RWPE2 (cell line): ENCODE measurements around the gene NMRAL1.

Experiments
- ATAC-seq: fragments of 200-7000 bp; cut with Tn5 transposase; 3 replicates; pipeline ENCODE4 v1.9.1; 2021; ENCODE audit warnings: low read depth
- DNase-seq: peaks from one replicate; pipeline ENCODE4 v3.0.0-alpha.2; 2020; ENCODE audit warnings: low spot score
- H3K27ac ChIP-seq: fragments of 450-650 bp; 2 replicates; pipeline ENCODE4 v1.5.1; 2017; ENCODE audit warnings: mild to moderate bottlenecking; ENCODE audit not compliant: poor library complexity, severe bottlenecking
- H3K27me3 ChIP-seq: fragments of 250-450 bp; sonication (Bioruptor Pico); 2 replicates; pipeline ENCODE4 v1.5.1; 2021; ENCODE audit warnings: mild to moderate bottlenecking, moderate library complexity; ENCODE audit not compliant: insufficient read depth, poor library complexity, severe bottlenecking
- H3K36me3 ChIP-seq: fragments of 250-450 bp; sonication (Bioruptor Pico); 2 replicates; pipeline ENCODE4 v1.5.1; 2020; ENCODE audit warnings: low read depth, mild to moderate bottlenecking, moderate library complexity
- H3K4me1 ChIP-seq: fragments of 250-450 bp; sonication (Bioruptor Pico); 2 replicates; pipeline ENCODE4 v1.5.1; 2021; ENCODE audit warnings: mild to moderate bottlenecking, moderate library complexity; ENCODE audit not compliant: insufficient read depth, poor library complexity, severe bottlenecking
- H3K4me3 ChIP-seq: fragments of 250-450 bp; sonication (Bioruptor Pico); 2 replicates; pipeline ENCODE4 v1.5.1; 2021; ENCODE audit warnings: mild to moderate bottlenecking, moderate library complexity; ENCODE audit not compliant: severe bottlenecking
- H3K9me3 ChIP-seq: fragments of 250-450 bp; sonication (Bioruptor Pico); 2 replicates; pipeline ENCODE4 v1.5.1; 2021; ENCODE audit warnings: mild to moderate bottlenecking, moderate library complexity; ENCODE audit not compliant: severe bottlenecking
- CTCF ChIP-seq: fragments of 450-650 bp; IDR thresholded peaks from one replicate; pipeline ENCODE4 v1.5.1; 2017; ENCODE audit warnings: mild to moderate bottlenecking, moderate library complexity; ENCODE audit not compliant: poor library complexity, severe bottlenecking

NMRAL1 gene

GRCh38 chr16:4519274-4520058 lies 45.0 kb upstream of the NMRAL1 start:
- ATAC-seq (no peak), DNase-seq (no peak)
- H3K4me1 ChIP-seq, result no peaks in the 10 kb centered on the region
- TF ChIP-seq CTCF, result no peak
- H3K4me3 ChIP-seq, result no peak overlapping the region
- H3K36me3 ChIP-seq, result no peaks in the 10 kb centered on the region
- no peaks in the 10 kb centered on the region for H3K27me3 ChIP-seq
- no peak overlapping the region for H3K27ac ChIP-seq
- H3K9me3 ChIP-seq, result no peaks in the 10 kb centered on the region

GRCh38 chr16:4517812-4518680 lies 43.6 kb upstream of the NMRAL1 start:
- ATAC-seq, result peak; percentile 42

GRCh38 chr16:4515611-4516233 lies 41.3 kb upstream of the NMRAL1 start:
- H3K27ac ChIP-seq, result no peak overlapping the region
- no peak for ATAC-seq
- TF ChIP-seq CTCF, result no peak
- H3K27me3 ChIP-seq, result no peaks in the 10 kb centered on the region
- no peaks in the 10 kb centered on the region for H3K4me1 ChIP-seq
- peaks cover 20% of the 10 kb centered on the region for H3K36me3 ChIP-seq
- H3K4me3 ChIP-seq, result no peak overlapping the region
- H3K9me3 ChIP-seq, result no peaks in the 10 kb centered on the region
- DNase-seq, result no peak

More at GRCh38 chr16:4517812-4518680, 43.6 kb upstream of the NMRAL1 start:
- Histone ChIP-seq H3K27me3 (no peaks in the 10 kb centered on the region), H3K27ac (no peak overlapping the region), H3K4me1 (no peaks in the 10 kb centered on the region), H3K4me3 (no peak overlapping the region), H3K36me3 (no peaks in the 10 kb centered on the region; the same call in 1 of the 2 replicates), H3K9me3 (no peaks in the 10 kb centered on the region)
- TF ChIP-seq CTCF, result peak; percentile 45
- no peak for DNase-seq

- Histone ChIP-seq H3K27ac (no peak overlapping the region), H3K9me3 (no peaks in the 10 kb centered on the region), H3K27me3 (no peaks in the 10 kb centered on the region)
These were observed 40.2 kb upstream of the NMRAL1 start for GRCh38 chr16:4514606-4515005.

More at GRCh38 chr16:4514606-4515005, 40.2 kb upstream of the NMRAL1 start:
- no peak overlapping the region for H3K4me3 ChIP-seq
- H3K36me3 ChIP-seq, result peaks cover 31% of the 10 kb centered on the region
- no peaks in the 10 kb centered on the region for H3K4me1 ChIP-seq
- TF ChIP-seq CTCF, result no peak
- no peak for DNase-seq
- no peak for ATAC-seq
